ENCODE measurements around the gene CHST11.

- TF ChIP-seq CTCF (IDR thresholded peaks at IDR 0.05) (no peak), ZFX (IDR thresholded peaks at IDR 0.05; ENCODE audit: borderline replicate concordance) (no peak)
Measured at GRCh38 chr12:104758771-104759170, 302.0 kb downstream of the CHST11 start.

All from 22Rv1 (cell line).